IPS-NIHi7 (cell line): ENCODE data around the gene BCDIN3D.
A peak's percentile ranks its signal among the peaks of the same experiment; 100 is the strongest.
"Not testable (repeated sequence)": the region's sequence is repeated elsewhere in the genome, so short reads cannot be mapped to it uniquely, and the experiment has no call there.

ENCODE experiments used
- DNase-seq: peaks from one replicate; pipeline ENCODE4 v3.0.0; 2012; ENCODE audit warnings: mixed read lengths; ENCODE audit errors: extremely low spot score

The BCDIN3D gene

GRCh38 chr12:49863946-49864797 is 21.3 kb upstream of the BCDIN3D start:
- no peak for DNase-seq

GRCh38 chr12:49860921-49861320 is 18.0 kb upstream of the BCDIN3D start:
- DNase-seq, result not testable (repeated sequence)

- DNase-seq, result not testable (repeated sequence)
Observed at GRCh38 chr12:49855890-49856289, 13.0 kb upstream of the BCDIN3D start.

- DNase-seq, result no peak
Observed at GRCh38 chr12:49854976-49855375, 12.1 kb upstream of the BCDIN3D start.

- DNase-seq, result no peak
Observed at GRCh38 chr12:49853671-49854070, 10.8 kb upstream of the BCDIN3D start.

GRCh38 chr12:49847161-49847560 is 4.3 kb upstream of the BCDIN3D start:
- no peak for DNase-seq

GRCh38 chr12:49846032-49846431 is 3.1 kb upstream of the BCDIN3D start:
- DNase-seq, result no peak

- no peak for DNase-seq
Observed at GRCh38 chr12:49843876-49844437, 1.1 kb upstream of the BCDIN3D start.

- DNase-seq, result no peak
Observed at GRCh38 chr12:49843411-49843810, 505 bp upstream of the BCDIN3D start.

GRCh38 chr12:49838973-49839633 is 3.8 kb downstream of the BCDIN3D start:
- peak; percentile 37 for DNase-seq

- DNase-seq, result no peak
Observed at GRCh38 chr12:49832836-49833421, 10.0 kb downstream of the BCDIN3D start.

GRCh38 chr12:49831717-49832116 is 11.2 kb downstream of the BCDIN3D start:
- no peak for DNase-seq

GRCh38 chr12:49828133-49829091 is 14.5 kb downstream of the BCDIN3D start, which contains the start of gene NCKAP5L:
Gene NCKAP5L (minus strand): TSS chr12:49828413. CDS start chr12:49804044, 24,369 bp downstream.
- peak; percentile 98 for DNase-seq

- DNase-seq, result peak; percentile 89
Observed at GRCh38 chr12:49827401-49828099, 15.4 kb downstream of the BCDIN3D start.

- no peak for DNase-seq
Observed at GRCh38 chr12:49827051-49827400, 15.9 kb downstream of the BCDIN3D start.

- no peak for DNase-seq
Observed at GRCh38 chr12:49825971-49826421, 16.9 kb downstream of the BCDIN3D start.

GRCh38 chr12:49825360-49825970 is 17.4 kb downstream of the BCDIN3D start:
- peak; percentile 36 for DNase-seq

GRCh38 chr12:49824895-49825294 is 18.0 kb downstream of the BCDIN3D start:
- DNase-seq, result no peak

GRCh38 chr12:49824416-49824815 is 18.5 kb downstream of the BCDIN3D start:
- DNase-seq, result no peak

- DNase-seq, result no peak
Observed at GRCh38 chr12:49823951-49824350, 19.0 kb downstream of the BCDIN3D start.
